K562 (cell line): Measurements from ENCODE around the gene VPS13C. TPM values are rescaled to one million over a fixed set of nuclear protein-coding genes. Genes with fewer than 3 reads are reported as not detected.

Experiments
- ATF7 ChIP-seq: fragments of 450-650 bp; IDR thresholded peaks from 2 replicates; pipeline ENCODE4 v1.7.1; 2014; ENCODE audit warnings: mild to moderate bottlenecking, moderate library complexity
- CHD2 ChIP-seq: IDR thresholded peaks from 2 replicates; pipeline ENCODE4 v1.6.1; 2011; ENCODE audit warnings: low read depth, low read length
- ELK1 ChIP-seq: sonication (generic); formaldehyde crosslinking; IDR thresholded peaks from 2 replicates; pipeline ENCODE4 v1.8.1; 2022; ENCODE audit warnings: missing genetic modification reagents
- ETV6 ChIP-seq, 3 experiments: fragments of 150-350 bp in 1 of 3; sonication (generic) in 1 of 3; formaldehyde crosslinking in 1 of 3; IDR thresholded peaks; 2 replicates each; pipeline versions ENCODE4 v1.6.1 to v1.8.0; 2014 to 2022; ENCODE audit warnings: borderline replicate concordance in 2 of 3, low read depth in 2 of 3, antibody characterized with exemption in 1 of 3, low read length in 1 of 3, mild to moderate bottlenecking in 1 of 3, missing genetic modification reagents in 1 of 3
- FOXM1 ChIP-seq, 2 experiments: fragments of 450-650 bp in 1 of 2; sonication (generic) in 1 of 2; formaldehyde crosslinking in 1 of 2; IDR thresholded peaks; 2 replicates each; pipeline versions ENCODE4 v1.6.1 to v1.9.0; 2017 to 2022; ENCODE audit warnings: low read depth in 2 of 2, mild to moderate bottlenecking in 2 of 2, missing genetic modification reagents in 1 of 2, moderate library complexity in 1 of 2
- HMGN3 ChIP-seq: IDR thresholded peaks from 2 replicates; pipeline ENCODE4 v1.6.1; 2011; ENCODE audit warnings: borderline replicate concordance, low read depth, mild to moderate bottlenecking, mixed read lengths, low read length; ENCODE audit not compliant: insufficient read length; ENCODE audit errors: extremely low read depth
- LEF1 ChIP-seq: fragments of 450-650 bp; IDR thresholded peaks from 2 replicates; pipeline ENCODE4 v1.6.1; 2016; ENCODE audit warnings: mild to moderate bottlenecking
- MAZ ChIP-seq, 2 experiments: fragments of 450-650 bp in 1 of 2; sonication (generic) in 1 of 2; formaldehyde crosslinking; IDR thresholded peaks in 1 of 2; conservative IDR thresholded peaks in 1 of 2; 2 replicates each; pipeline versions ENCODE4 v1.4.0 to v1.5.0; 2020; ENCODE audit warnings: mild to moderate bottlenecking in 1 of 2, missing genetic modification reagents in 1 of 2
- MEF2D ChIP-seq: conservative IDR thresholded peaks from 2 replicates; pipeline ENCODE4 v1.6.1; 2016; ENCODE audit warnings: low read depth, missing genetic modification characterization, missing compliant biosample characterization
- MITF ChIP-seq: IDR thresholded peaks from 2 replicates; pipeline ENCODE4 v1.6.1; 2014; ENCODE audit warnings: antibody characterized with exemption
- MTA3 ChIP-seq: fragments of 450-650 bp; formaldehyde crosslinking; IDR thresholded peaks from 2 replicates; pipeline ENCODE4 v1.6.1; 2017; ENCODE audit warnings: mild to moderate bottlenecking, borderline replicate concordance
- POLR2G ChIP-seq: fragments of 200-400 bp; formaldehyde crosslinking; IDR thresholded peaks from 2 replicates; pipeline ENCODE4 v1.6.1; 2017; ENCODE audit warnings: low read depth, mild to moderate bottlenecking, antibody characterized with exemption, low read length, moderate library complexity
- SMAD3 ChIP-seq: fragments of 450-650 bp; formaldehyde crosslinking; conservative IDR thresholded peaks from 2 replicates; pipeline ENCODE4 v1.4.0; 2020; ENCODE audit warnings: mild to moderate bottlenecking
- SMARCE1 ChIP-seq: fragments of 450-650 bp; IDR thresholded peaks from 2 replicates; pipeline ENCODE4 v1.7.1; 2016; ENCODE audit warnings: mild to moderate bottlenecking
- ZKSCAN1 ChIP-seq: fragments of 150-350 bp; IDR thresholded peaks from 2 replicates; pipeline ENCODE4 v1.6.1; 2016; ENCODE audit warnings: low read depth, low read length
- ZNF407 ChIP-seq: fragments of 450-650 bp; IDR thresholded peaks from 2 replicates; pipeline ENCODE4 v1.6.1; 2016; ENCODE audit warnings: low read depth
- ZNF644 ChIP-seq: fragments of 200-800 bp; sonication (Bioruptor generic); IDR thresholded peaks from 2 replicates; pipeline ENCODE4 v1.6.1; 2016; ENCODE audit warnings: low read depth, missing genetic modification characterization, missing compliant biosample characterization
- polyA plus RNA-seq, 8 experiments: library from polyadenylated mRNA; depleted of rRNA in 4 of 8; stranded (reverse) in 5 of 8; unstranded in 3 of 8; fragments of >200 nt; fragmentation: Nextera tagmentation in 2 of 8; fragmentation: Illumina TruSeq in 1 of 8; extraction: Ambion mirVana in 2 of 8; extraction: Trizol in 1 of 8; gene quantifications; 2 replicates each; pipeline versions ENCODE4 v1.2.1 to v1.2.3, GENCODE V29; 2011 to 2014; ENCODE audit warnings: inconsistent platforms in 1 of 8, missing spikeins in 1 of 8
- total RNA-seq, 7 experiments: library from RNA; depleted of rRNA in 6 of 7; stranded (reverse); fragments of >200 nt in 6 of 7; fragmentation: Illumina TruSeq in 2 of 7; extraction: Trizol in 2 of 7; gene quantifications; 2 replicates each; pipeline versions ENCODE4 v1.2.1 to v1.2.3, GENCODE V29; 2011 to 2021; ENCODE audit warnings: low replicate concordance in 1 of 7

Gene VPS13C
- total and polyA plus RNA-seq, 9 of the 15 experiments (the other 6 are each of a cell fraction or from before 2014, with no cell fraction given): 5.2 to 32.3 (median 15.7) TPM

- no peak for TF ChIP-seq ELK1
- peak; percentile 84 for TF ChIP-seq SMAD3
- no peak for TF ChIP-seq POLR2G
- no peak for TF ChIP-seq CHD2
- TF ChIP-seq SMARCE1: peak; percentile 93
- peak; percentile 91 for TF ChIP-seq FOXM1 (IDR thresholded peaks at IDR 0.05; ENCODE audit: low read depth)
- TF ChIP-seq FOXM1 (CRISPR knock-in tag; IDR thresholded peaks at IDR 0.05; ENCODE audit: low read depth): no peak
- TF ChIP-seq LEF1: no peak
- TF ChIP-seq ZKSCAN1: no peak
- 0 out of 2 replicates have a peak, but pooled peaks have one; percentile 51 for TF ChIP-seq MTA3
- peak; percentile 70 for TF ChIP-seq HMGN3
- peak; percentile 88; the same call in 1 of the 2 replicates for TF ChIP-seq ZNF644
- peak in 1 of 2 experiments; percentile 83; a peak in 2 of 4 replicates for TF ChIP-seq MAZ (CRISPR knock-in tag; conservative IDR thresholded peaks at IDR 0.05 in 1 of 2, IDR thresholded peaks at IDR 0.05 in 1 of 2)
- TF ChIP-seq MITF: no peak
- TF ChIP-seq ZNF407: no peak
- TF ChIP-seq ATF7: peak; percentile 59; the same call in 1 of the 2 replicates
- TF ChIP-seq MEF2D (tag): peak; percentile 75; the same call in 1 of the 2 replicates
- TF ChIP-seq ETV6 (IDR thresholded peaks at IDR 0.05; ENCODE audit: borderline replicate concordance in 1 of 2, low read depth in 2 of 2, low read length in 1 of 2): no peak
- TF ChIP-seq ETV6 (CRISPR knock-in tag; IDR thresholded peaks at IDR 0.05; ENCODE audit: borderline replicate concordance): no peak
Measured at GRCh38 chr15:62094388-62094787, 34.1 kb upstream of the VPS13C start (continued).
